ENCODE data around the gene SAMD8. TPM values are rescaled to one million over a fixed set of nuclear protein-coding genes. Genes with fewer than 3 reads are reported as not detected.

The SAMD8 gene
- total RNA-seq, 1 donor, result 101 TPM

DNA sequence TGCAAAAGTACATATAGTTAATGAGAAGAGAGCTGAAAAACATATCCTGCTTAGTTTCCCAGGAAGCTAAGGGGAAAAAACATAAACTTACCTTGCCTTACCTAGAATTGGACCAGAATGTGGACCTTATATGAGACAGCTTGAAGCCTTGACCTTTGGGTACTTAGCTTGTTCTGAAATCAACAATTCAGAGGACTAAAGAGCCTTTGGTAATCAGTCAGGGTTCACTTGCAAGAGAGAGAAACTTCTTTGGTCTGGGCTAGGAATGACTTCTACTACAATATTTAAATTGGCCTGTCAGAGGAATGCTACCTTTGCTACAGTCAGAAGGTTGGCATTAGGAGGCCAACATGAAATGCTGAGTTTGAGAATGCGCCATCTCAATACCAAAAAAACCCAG, 24.9 kb downstream of the SAMD8 start:
- Histone ChIP-seq H3K27me3 (ENCODE audit: insufficient read depth, low read length) (no peaks in the 10 kb centered on the region), H3K9me3 (ENCODE audit: low read depth, low read length) (no peaks in the 10 kb centered on the region), H3K4me1 (ENCODE audit: insufficient read depth, low read length) (peaks cover 3% of the 10 kb centered on the region), H3K4me3 (ENCODE audit: low read length) (no peak overlapping the region)

DNA sequence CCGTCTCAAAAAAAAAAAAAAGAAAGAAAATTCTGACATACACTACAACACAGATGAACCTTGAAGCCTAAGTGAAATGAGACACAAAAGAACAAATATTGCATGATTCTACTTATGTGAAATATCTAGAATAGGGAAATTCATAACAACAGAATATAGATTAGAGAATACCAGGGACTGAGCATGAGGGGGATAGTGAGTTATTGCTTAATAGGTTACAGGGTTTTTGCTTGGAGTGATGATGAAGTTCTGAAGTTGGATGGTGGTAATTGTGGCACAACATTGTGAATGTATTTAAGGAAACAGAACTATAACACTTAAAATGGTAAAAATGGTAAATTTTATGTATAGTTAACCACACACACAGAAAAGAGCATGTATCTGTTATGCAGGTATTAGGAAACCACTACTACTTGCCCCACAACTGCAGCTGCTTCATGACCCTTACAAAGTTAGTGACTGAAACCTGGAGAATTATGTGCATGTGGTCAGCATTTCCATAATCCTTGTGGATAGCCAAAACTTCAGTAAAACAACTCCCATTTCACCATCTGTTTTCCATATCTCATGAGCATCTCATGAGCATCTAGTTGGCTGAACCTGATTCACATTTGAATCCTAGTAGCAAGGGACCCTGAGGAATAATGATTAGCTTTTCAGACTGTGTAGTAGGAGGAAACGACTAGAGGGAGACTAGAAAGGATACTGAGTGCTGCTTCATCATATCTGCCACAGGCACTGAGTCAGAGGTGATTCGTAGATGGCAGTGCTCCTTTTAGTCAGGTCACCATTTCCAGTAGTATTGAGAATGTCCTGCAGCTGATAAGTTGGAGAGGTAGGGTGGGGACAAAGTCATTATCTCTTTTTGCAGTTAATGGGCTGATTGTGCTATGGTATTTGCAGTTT, 26.3 kb downstream of the SAMD8 start:
- no peak overlapping the region for H3K4me3 ChIP-seq (ENCODE audit: low read length)
- H3K9me3 ChIP-seq (ENCODE audit: low read depth, low read length), result no peaks in the 10 kb centered on the region
- no peaks in the 10 kb centered on the region for H3K27me3 ChIP-seq (ENCODE audit: insufficient read depth, low read length)
- peaks cover under 1% of the 10 kb centered on the region for H3K4me1 ChIP-seq (ENCODE audit: insufficient read depth, low read length)

GRCh38 chr10:75140246-75140645, 28.8 kb downstream of the SAMD8 start:
- Histone ChIP-seq H3K27me3 (ENCODE audit: insufficient read depth, low read length) (no peaks in the 10 kb centered on the region), H3K4me3 (ENCODE audit: low read length) (no peak overlapping the region), H3K4me1 (ENCODE audit: insufficient read depth, low read length) (peaks cover 21% of the 10 kb centered on the region), H3K9me3 (ENCODE audit: low read depth, low read length) (no peaks in the 10 kb centered on the region)

GRCh38 chr10:75143353-75143752, 31.9 kb downstream of the SAMD8 start:
- H3K9me3 ChIP-seq (ENCODE audit: low read depth, low read length), result no peaks in the 10 kb centered on the region
- H3K4me3 ChIP-seq (ENCODE audit: low read length), result no peak overlapping the region
- no peaks in the 10 kb centered on the region for H3K27me3 ChIP-seq (ENCODE audit: insufficient read depth, low read length)
- peaks cover 29% of the 10 kb centered on the region for H3K4me1 ChIP-seq (ENCODE audit: insufficient read depth, low read length)

DNA sequence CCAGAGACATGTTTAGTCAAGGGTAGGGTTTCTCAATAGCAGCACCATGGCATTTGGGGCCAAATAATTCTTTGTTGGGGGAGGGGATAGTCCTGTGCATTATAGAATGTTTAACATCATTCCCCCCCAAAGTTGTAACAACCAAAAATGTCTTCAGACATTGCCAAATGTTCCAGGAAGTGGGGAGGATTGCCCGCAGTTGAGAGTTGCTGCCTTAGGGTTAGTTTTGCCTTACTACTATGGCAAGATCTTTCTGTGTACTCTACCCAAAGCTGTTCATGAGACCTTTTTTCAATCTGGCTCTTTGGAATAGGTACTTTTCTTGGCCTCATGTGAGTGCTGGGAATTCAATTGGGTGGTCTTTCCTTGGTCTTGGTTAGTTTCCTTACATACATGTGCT, 34.1 kb downstream of the SAMD8 start:
- Histone ChIP-seq H3K4me1 (ENCODE audit: insufficient read depth, low read length) (peaks cover 29% of the 10 kb centered on the region), H3K4me3 (ENCODE audit: low read length) (no peak overlapping the region), H3K27me3 (ENCODE audit: insufficient read depth, low read length) (no peaks in the 10 kb centered on the region), H3K9me3 (ENCODE audit: low read depth, low read length) (no peaks in the 10 kb centered on the region)

DNA sequence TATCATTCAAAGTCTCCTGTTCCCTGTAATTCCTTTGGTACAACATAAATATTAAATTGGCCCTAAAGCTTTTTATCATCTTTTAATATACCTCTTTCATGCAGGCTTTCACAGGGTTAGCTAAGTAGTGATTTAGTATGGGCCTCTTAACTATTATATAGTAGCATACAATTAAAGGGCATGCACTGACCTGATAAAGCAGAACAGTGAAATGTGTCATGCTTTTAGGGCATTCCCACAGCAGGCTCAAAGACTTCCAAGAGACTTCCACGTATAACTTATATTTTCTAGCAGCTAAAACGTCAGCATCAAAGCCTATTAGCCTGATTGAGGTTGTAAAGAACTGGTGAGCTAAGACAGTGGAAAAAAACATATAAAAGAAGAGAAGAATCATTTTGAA, 35.3 kb downstream of the SAMD8 start:
- no peaks in the 10 kb centered on the region for H3K27me3 ChIP-seq (ENCODE audit: insufficient read depth, low read length)
- peaks cover 29% of the 10 kb centered on the region for H3K4me1 ChIP-seq (ENCODE audit: insufficient read depth, low read length)
- H3K9me3 ChIP-seq (ENCODE audit: low read depth, low read length), result no peaks in the 10 kb centered on the region
- no peak overlapping the region for H3K4me3 ChIP-seq (ENCODE audit: low read length)

GRCh38 chr10:75150656-75151055, 39.2 kb downstream of the SAMD8 start:
- H3K4me1 ChIP-seq (ENCODE audit: insufficient read depth, low read length), result peaks cover 4% of the 10 kb centered on the region

GRCh38 chr10:75159519-75159918, 48.1 kb downstream of the SAMD8 start:
- no peaks in the 10 kb centered on the region for H3K9me3 ChIP-seq (ENCODE audit: low read depth, low read length)
- no peaks in the 10 kb centered on the region for H3K4me1 ChIP-seq (ENCODE audit: insufficient read depth, low read length)
- no peaks in the 10 kb centered on the region for H3K27me3 ChIP-seq (ENCODE audit: insufficient read depth, low read length)
- no peak overlapping the region for H3K4me3 ChIP-seq (ENCODE audit: low read length)

More at GRCh38 chr10:75150656-75151055, 39.2 kb downstream of the SAMD8 start:
- Histone ChIP-seq H3K27me3 (ENCODE audit: insufficient read depth, low read length) (no peaks in the 10 kb centered on the region), H3K4me3 (ENCODE audit: low read length) (no peak overlapping the region), H3K9me3 (ENCODE audit: low read depth, low read length) (no peaks in the 10 kb centered on the region)

DNA sequence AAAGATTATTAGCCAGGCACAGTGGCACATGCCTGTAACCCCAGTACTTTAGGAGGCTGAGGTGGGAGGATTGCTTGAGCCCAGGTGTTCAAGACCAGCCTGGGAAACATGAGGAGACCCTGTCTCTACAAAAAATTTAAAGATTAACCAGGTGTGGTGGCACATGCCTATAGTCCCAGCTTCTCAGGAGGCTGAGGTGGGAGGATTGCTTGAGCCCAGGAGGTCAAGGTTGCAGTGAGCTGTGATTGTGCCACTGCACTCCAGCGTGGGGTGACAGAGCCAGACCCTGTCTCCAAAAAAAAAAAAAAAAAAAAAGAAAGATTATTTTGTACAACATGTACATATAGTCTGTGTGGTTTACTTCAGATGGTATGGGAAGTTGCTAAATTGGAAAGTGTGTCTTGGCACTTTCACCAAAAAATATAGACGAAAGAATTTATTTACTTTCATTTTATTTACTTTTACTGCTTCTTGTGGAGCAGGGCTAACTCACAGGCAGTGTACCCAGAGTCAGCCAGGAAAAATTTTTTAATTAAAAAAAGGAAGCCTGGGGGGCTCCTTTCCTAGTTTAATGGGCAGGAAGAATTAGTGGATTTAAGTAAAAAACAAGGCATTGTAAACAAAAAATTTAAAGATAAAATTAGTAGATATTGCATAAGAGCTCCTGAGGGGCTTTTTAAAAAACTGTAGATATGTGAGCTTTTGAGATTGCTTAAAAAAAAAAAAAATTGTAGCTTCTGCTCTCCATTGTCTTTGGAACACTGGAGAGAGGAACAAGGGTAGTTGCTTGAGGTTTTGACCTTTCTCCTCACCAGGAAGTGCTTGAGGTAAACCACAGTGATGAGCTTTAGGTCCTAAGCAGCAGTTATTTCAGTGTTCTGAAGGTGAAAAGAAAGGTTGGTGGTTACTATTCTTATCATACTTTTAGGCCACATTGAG, 54.5 kb downstream of the SAMD8 start:
- H3K4me3 ChIP-seq (ENCODE audit: low read length), result no peak overlapping the region
- H3K4me1 ChIP-seq (ENCODE audit: insufficient read depth, low read length), result peaks cover 27% of the 10 kb centered on the region
- no peaks in the 10 kb centered on the region for H3K9me3 ChIP-seq (ENCODE audit: low read depth, low read length)
- no peaks in the 10 kb centered on the region for H3K27me3 ChIP-seq (ENCODE audit: insufficient read depth, low read length)

- H3K4me1 ChIP-seq (ENCODE audit: insufficient read depth, low read length), result peaks cover 27% of the 10 kb centered on the region
- H3K27me3 ChIP-seq (ENCODE audit: insufficient read depth, low read length), result no peaks in the 10 kb centered on the region
- no peak overlapping the region for H3K4me3 ChIP-seq (ENCODE audit: low read length)
- H3K9me3 ChIP-seq (ENCODE audit: low read depth, low read length), result no peaks in the 10 kb centered on the region
Observed at GRCh38 chr10:75166623-75166972, 55.1 kb downstream of the SAMD8 start.

- Histone ChIP-seq H3K27me3 (ENCODE audit: insufficient read depth, low read length) (no peaks in the 10 kb centered on the region), H3K4me3 (ENCODE audit: low read length) (no peak overlapping the region), H3K9me3 (ENCODE audit: low read depth, low read length) (no peaks in the 10 kb centered on the region), H3K4me1 (ENCODE audit: insufficient read depth, low read length) (peaks cover 27% of the 10 kb centered on the region)
Observed at GRCh38 chr10:75168275-75168674, 56.8 kb downstream of the SAMD8 start.

GRCh38 chr10:75170215-75170614, 58.8 kb downstream of the SAMD8 start:
- Histone ChIP-seq H3K4me3 (ENCODE audit: low read length) (no peak overlapping the region), H3K9me3 (ENCODE audit: low read depth, low read length) (no peaks in the 10 kb centered on the region), H3K4me1 (ENCODE audit: insufficient read depth, low read length) (peaks cover 27% of the 10 kb centered on the region), H3K27me3 (ENCODE audit: insufficient read depth, low read length) (no peaks in the 10 kb centered on the region)

- Histone ChIP-seq H3K9me3 (ENCODE audit: low read depth, low read length) (no peaks in the 10 kb centered on the region), H3K27me3 (ENCODE audit: insufficient read depth, low read length) (no peaks in the 10 kb centered on the region), H3K4me3 (ENCODE audit: low read length) (no peak overlapping the region), H3K4me1 (ENCODE audit: insufficient read depth, low read length) (no peaks in the 10 kb centered on the region)
Observed at GRCh38 chr10:75175046-75175445, 63.6 kb downstream of the SAMD8 start.

DNA sequence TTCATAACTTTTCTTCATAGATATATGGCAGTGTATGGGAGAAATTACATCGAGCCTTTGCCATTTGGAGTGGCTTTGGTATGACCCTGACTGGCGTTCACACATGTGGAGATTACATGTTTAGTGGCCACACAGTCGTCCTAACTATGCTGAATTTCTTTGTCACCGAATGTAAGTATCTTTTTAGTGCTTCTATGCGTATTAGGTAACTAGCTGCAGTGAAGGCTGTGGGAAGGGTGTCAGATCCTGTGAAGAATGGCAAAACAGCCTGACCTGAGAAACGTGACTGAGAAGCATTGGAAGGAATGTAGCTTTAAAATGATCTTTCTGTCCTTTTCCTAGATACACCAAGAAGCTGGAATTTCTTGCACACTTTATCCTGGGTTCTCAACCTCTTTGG, 64.6 kb downstream of the SAMD8 start:
- no peaks in the 10 kb centered on the region for H3K27me3 ChIP-seq (ENCODE audit: insufficient read depth, low read length)
- no peak overlapping the region for H3K4me3 ChIP-seq (ENCODE audit: low read length)
- no peaks in the 10 kb centered on the region for H3K9me3 ChIP-seq (ENCODE audit: low read depth, low read length)
- no peaks in the 10 kb centered on the region for H3K4me1 ChIP-seq (ENCODE audit: insufficient read depth, low read length)

DNA sequence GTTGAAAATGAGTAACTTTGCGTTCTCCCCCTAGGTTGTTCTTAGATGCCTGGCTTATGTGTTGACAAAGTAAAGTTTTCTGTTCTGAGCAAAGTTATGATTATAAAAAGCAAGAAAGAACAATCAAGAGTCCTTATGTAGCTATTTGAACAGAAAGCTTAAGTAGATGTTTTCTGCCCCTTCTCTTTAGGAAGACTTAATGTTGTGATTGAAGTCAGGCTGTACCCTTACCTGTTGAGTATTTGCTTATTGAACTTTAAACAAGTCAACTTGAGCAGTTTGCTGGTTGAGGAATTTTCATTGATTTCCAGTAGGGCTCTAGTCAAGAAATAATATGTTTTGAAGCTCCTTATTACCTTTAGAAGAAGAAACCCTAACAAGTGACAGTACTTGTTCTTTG, 65.3 kb downstream of the SAMD8 start:
- no peak overlapping the region for H3K4me3 ChIP-seq (ENCODE audit: low read length)
- H3K9me3 ChIP-seq (ENCODE audit: low read depth, low read length), result no peaks in the 10 kb centered on the region
- H3K27me3 ChIP-seq (ENCODE audit: insufficient read depth, low read length), result no peaks in the 10 kb centered on the region
- no peaks in the 10 kb centered on the region for H3K4me1 ChIP-seq (ENCODE audit: insufficient read depth, low read length)
